ENCODE results near the gene PRRC2C. TPM values are rescaled to one million over a fixed set of nuclear protein-coding genes. Genes with fewer than 3 reads are reported as not detected.

Gene PRRC2C
- polyA plus RNA-seq, 2 of the 4 experiments (the other 2 are of a cell fraction), result 50.3 to 96.3 TPM

DNA sequence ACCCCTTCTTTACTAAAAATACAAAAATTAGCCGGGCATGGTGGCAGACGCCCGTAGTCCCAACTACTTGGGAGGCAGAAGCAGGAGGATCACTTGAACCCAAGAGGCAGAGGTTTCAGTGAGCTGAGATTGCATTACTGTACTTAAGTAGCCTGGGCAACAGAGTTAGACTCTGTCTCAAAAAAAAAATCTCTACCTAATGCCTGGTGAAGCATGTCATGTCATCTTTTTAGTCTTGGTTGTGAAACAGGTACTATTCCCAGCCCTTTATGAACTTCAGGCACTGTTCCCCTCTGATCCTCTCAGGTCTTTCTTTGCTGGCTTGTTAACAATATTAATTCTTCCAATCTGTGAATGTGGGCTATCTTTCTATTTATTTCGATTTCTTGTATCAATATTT lies 22.1 kb downstream of the PRRC2C start (continued):
- TF ChIP-seq, protein P1, sequence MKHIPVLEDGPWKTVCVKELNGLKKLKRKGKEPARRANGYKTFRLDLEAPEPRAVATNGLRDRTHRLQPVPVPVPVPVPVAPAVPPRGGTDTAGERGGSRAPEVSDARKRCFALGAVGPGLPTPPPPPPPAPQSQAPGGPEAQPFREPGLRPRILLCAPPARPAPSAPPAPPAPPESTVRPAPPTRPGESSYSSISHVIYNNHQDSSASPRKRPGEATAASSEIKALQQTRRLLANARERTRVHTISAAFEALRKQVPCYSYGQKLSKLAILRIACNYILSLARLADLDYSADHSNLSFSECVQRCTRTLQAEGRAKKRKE (CRISPR knock-in tag; IDR thresholded peaks at IDR 0.05; ENCODE audit: low read depth), result no peak
- TF ChIP-seq JUNB (IDR thresholded peaks at IDR 0.05) (no peak), JUN (IDR thresholded peaks at IDR 0.05) (no peak), EP300 (IDR thresholded peaks at IDR 0.05) (no peak), POLR2AphosphoS2 (conservative IDR thresholded peaks at IDR 0.05; ENCODE audit: low read length) (no peak), TFCP2L1 (CRISPR knock-in tag; IDR thresholded peaks at IDR 0.05) (no peak)

DNA sequence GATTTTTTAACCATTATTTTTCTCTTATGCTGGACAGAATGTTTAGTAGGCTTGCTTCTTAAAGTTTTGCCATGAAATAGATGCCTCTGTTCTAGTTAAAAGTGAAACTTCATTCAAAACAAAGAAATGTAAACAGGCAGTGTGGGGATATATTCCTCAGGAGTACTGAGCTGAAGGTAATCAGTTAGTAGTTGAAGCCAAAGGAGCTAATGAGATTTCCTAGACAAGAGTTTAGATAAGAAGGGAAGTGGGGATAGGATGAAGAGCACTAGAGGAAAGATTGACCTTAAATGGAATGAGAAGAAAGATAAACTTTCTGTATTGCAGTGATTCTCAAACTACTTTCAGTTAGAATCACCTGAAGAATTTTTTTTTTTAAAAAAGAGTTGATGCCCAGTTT lies 23.9 kb downstream of the PRRC2C start:
- H3K4me3 ChIP-seq, result no peak overlapping the region
- no peak for DNase-seq (ENCODE audit: low read depth in 1 of 2, low spot score in 1 of 2)
- CTCF ChIA-PET, result interaction anchor here (0.7 to 1.0 kb wide), 2 partner anchors 24 to 105 kb away, joined by 3 to 4 read pairs; no protein-coding TSS in a partner anchor
- no peak overlapping the region for H3K4me2 ChIP-seq
- ATAC-seq, result no peak
- H3K4me1 ChIP-seq, result peaks cover 12% of the 10 kb centered on the region; the same call in 1 of the 3 replicates
- no peaks in the 10 kb centered on the region for H3K9me3 ChIP-seq
- TF ChIP-seq POLR2A (IDR thresholded peaks at IDR 0.05; ENCODE audit: low read length), result no peak
- TF ChIP-seq HOXB5 (CRISPR knock-in tag; IDR thresholded peaks at IDR 0.05), result no peak
- no peak for TF ChIP-seq SMC3 (IDR thresholded peaks at IDR 0.05)
- no peak for TF ChIP-seq RARB (CRISPR knock-in tag; IDR thresholded peaks at IDR 0.05)
- TF ChIP-seq, protein P2, sequence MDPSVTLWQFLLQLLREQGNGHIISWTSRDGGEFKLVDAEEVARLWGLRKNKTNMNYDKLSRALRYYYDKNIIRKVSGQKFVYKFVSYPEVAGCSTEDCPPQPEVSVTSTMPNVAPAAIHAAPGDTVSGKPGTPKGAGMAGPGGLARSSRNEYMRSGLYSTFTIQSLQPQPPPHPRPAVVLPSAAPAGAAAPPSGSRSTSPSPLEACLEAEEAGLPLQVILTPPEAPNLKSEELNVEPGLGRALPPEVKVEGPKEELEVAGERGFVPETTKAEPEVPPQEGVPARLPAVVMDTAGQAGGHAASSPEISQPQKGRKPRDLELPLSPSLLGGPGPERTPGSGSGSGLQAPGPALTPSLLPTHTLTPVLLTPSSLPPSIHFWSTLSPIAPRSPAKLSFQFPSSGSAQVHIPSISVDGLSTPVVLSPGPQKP (IDR thresholded peaks at IDR 0.05; ENCODE audit: low read depth, low read length), result no peak
- no peak for TF ChIP-seq JUN (IDR thresholded peaks at IDR 0.05)
- no peak for TF ChIP-seq MYC (IDR thresholded peaks at IDR 0.05; ENCODE audit: borderline replicate concordance, low read length)
- no peak for TF ChIP-seq HOXB13 (CRISPR knock-in tag; IDR thresholded peaks at IDR 0.05; ENCODE audit: low read depth)
- no peak for TF ChIP-seq NFE2L2 (conservative IDR thresholded peaks at IDR 0.05; ENCODE audit: low read length)
- no peak for TF ChIP-seq TP53 (CRISPR knock-in tag; IDR thresholded peaks at IDR 0.05)
- POLR2A ChIA-PET, result no interaction called here
- no peak for FAIRE-seq
- H3K27ac ChIP-seq, result no peak overlapping the region

DNA sequence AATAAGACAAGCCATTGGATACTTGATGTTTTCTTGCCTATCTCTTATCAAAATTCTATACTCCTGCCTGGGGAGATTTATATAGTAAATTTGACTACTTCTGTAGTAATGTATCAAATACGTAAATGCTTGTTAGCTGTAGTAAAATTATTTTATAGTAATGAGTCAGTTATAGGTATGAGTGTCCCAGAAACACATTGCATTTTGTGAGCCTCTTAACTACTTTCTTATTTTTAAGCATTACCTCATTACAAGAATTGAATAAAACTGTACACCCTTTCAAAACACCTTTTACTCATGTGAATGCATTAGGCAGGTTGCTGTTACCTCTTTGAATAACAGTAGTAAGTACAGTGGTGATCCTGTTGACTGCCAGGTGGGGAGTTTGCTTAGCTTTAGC lies 28.4 kb downstream of the PRRC2C start:
- ChIA-PET POLR2A (no interaction called here), CTCF (no interaction called here)
- ATAC-seq (no peak), FAIRE-seq (no peak), DNase-seq (ENCODE audit: low read depth in 1 of 2, low spot score in 1 of 2) (no peak)
- Histone ChIP-seq H3K4me1 (no peaks in the 10 kb centered on the region), H3K4me3 (no peak overlapping the region), H3K27ac (no peak overlapping the region), H3K9me3 (no peaks in the 10 kb centered on the region), H3K4me2 (no peak overlapping the region)
- TF ChIP-seq TFCP2L1 (CRISPR knock-in tag; IDR thresholded peaks at IDR 0.05), result no peak
- no peak for TF ChIP-seq BHLHE40 (IDR thresholded peaks at IDR 0.05; ENCODE audit: low read depth, low read length)
- no peak for TF ChIP-seq EP300 (IDR thresholded peaks at IDR 0.05)
- TF ChIP-seq, protein P3, sequence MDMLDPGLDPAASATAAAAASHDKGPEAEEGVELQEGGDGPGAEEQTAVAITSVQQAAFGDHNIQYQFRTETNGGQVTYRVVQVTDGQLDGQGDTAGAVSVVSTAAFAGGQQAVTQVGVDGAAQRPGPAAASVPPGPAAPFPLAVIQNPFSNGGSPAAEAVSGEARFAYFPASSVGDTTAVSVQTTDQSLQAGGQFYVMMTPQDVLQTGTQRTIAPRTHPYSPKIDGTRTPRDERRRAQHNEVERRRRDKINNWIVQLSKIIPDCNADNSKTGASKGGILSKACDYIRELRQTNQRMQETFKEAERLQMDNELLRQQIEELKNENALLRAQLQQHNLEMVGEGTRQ (IDR thresholded peaks at IDR 0.05), result no peak
- TF ChIP-seq FOXS1 (CRISPR knock-in tag; IDR thresholded peaks at IDR 0.05), result no peak
- TF ChIP-seq ESRRA (IDR thresholded peaks at IDR 0.05; ENCODE audit: borderline replicate concordance, low read length), result no peak
- no peak for TF ChIP-seq TP53 (CRISPR knock-in tag; IDR thresholded peaks at IDR 0.05)
- TF ChIP-seq, protein P4, sequence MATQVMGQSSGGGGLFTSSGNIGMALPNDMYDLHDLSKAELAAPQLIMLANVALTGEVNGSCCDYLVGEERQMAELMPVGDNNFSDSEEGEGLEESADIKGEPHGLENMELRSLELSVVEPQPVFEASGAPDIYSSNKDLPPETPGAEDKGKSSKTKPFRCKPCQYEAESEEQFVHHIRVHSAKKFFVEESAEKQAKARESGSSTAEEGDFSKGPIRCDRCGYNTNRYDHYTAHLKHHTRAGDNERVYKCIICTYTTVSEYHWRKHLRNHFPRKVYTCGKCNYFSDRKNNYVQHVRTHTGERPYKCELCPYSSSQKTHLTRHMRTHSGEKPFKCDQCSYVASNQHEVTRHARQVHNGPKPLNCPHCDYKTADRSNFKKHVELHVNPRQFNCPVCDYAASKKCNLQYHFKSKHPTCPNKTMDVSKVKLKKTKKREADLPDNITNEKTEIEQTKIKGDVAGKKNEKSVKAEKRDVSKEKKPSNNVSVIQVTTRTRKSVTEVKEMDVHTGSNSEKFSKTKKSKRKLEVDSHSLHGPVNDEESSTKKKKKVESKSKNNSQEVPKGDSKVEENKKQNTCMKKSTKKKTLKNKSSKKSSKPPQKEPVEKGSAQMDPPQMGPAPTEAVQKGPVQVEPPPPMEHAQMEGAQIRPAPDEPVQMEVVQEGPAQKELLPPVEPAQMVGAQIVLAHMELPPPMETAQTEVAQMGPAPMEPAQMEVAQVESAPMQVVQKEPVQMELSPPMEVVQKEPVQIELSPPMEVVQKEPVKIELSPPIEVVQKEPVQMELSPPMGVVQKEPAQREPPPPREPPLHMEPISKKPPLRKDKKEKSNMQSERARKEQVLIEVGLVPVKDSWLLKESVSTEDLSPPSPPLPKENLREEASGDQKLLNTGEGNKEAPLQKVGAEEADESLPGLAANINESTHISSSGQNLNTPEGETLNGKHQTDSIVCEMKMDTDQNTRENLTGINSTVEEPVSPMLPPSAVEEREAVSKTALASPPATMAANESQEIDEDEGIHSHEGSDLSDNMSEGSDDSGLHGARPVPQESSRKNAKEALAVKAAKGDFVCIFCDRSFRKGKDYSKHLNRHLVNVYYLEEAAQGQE (IDR thresholded peaks at IDR 0.05), result no peak
- TF ChIP-seq POLR2AphosphoS2 (conservative IDR thresholded peaks at IDR 0.05; ENCODE audit: low read length), result no peak
- TF ChIP-seq HDAC2 (IDR thresholded peaks at IDR 0.05), result no peak
- no peak for TF ChIP-seq JUN (IDR thresholded peaks at IDR 0.05)
- TF ChIP-seq MAZ (IDR thresholded peaks at IDR 0.05; ENCODE audit: borderline replicate concordance, low read depth, low read length), result no peak
- TF ChIP-seq HOXA7 (CRISPR knock-in tag; IDR thresholded peaks at IDR 0.05), result no peak
- no peak for TF ChIP-seq NR3C1 (IDR thresholded peaks at IDR 0.05)
- no peak for TF ChIP-seq ZNF302 (CRISPR knock-in tag; IDR thresholded peaks at IDR 0.05)
- TF ChIP-seq, protein P5, sequence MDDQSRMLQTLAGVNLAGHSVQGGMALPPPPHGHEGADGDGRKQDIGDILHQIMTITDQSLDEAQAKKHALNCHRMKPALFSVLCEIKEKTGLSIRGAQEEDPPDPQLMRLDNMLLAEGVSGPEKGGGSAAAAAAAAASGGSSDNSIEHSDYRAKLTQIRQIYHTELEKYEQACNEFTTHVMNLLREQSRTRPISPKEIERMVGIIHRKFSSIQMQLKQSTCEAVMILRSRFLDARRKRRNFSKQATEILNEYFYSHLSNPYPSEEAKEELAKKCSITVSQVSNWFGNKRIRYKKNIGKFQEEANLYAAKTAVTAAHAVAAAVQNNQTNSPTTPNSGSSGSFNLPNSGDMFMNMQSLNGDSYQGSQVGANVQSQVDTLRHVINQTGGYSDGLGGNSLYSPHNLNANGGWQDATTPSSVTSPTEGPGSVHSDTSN (IDR thresholded peaks at IDR 0.05), result no peak
- TF ChIP-seq RCOR1 (IDR thresholded peaks at IDR 0.05; ENCODE audit: low read depth, low read length), result no peak
- no peak for TF ChIP-seq POLR2A (IDR thresholded peaks at IDR 0.05; ENCODE audit: low read length)
- no peak for TF ChIP-seq ZSCAN20 (CRISPR knock-in tag; IDR thresholded peaks at IDR 0.05)
- WGBS (ENCODE audit: missing lambda C conversion rate), result 45% methylated on average over 1 of the region's 1 CpG

Measured in A549 (cell line).